GM18861 (cell line): ENCODE measurements around the gene CCM2L.

Experiments used
- ATAC-seq: cut with Tn5 transposase; IDR thresholded peaks from one replicate; pipeline ENCODE4 v1.9.1; 2021; ENCODE audit not compliant: unreplicated experiment

The CCM2L gene

GRCh38 chr20:32010101-32010500 lies at the start of gene CCM2L:
TSS of gene CCM2L (plus strand) at chr20:32010438. CDS start at chr20:32010455, 17 bp downstream.
- ATAC-seq = no peak

GRCh38 chr20:31962761-31963160 lies 47.5 kb upstream of the CCM2L start:
- no peak for ATAC-seq

- no peak for ATAC-seq
Measured at GRCh38 chr20:31963889-31964288, 46.3 kb upstream of the CCM2L start.

GRCh38 chr20:31966991-31967655 lies 43.1 kb upstream of the CCM2L start:
- no peak for ATAC-seq

- no peak for ATAC-seq
Measured at GRCh38 chr20:31967830-31968249, 42.4 kb upstream of the CCM2L start, which contains the start of gene XKR7. TSS of gene XKR7 (plus strand) at chr20:31968151. CDS start at chr20:31968176, 25 bp downstream.

GRCh38 chr20:31968291-31969126 lies 41.7 kb upstream of the CCM2L start:
- ATAC-seq = no peak

GRCh38 chr20:31969991-31970390 lies 40.2 kb upstream of the CCM2L start:
- ATAC-seq = no peak

- ATAC-seq = no peak
Measured at GRCh38 chr20:31972471-31973021, 37.7 kb upstream of the CCM2L start.

- ATAC-seq = no peak
Measured at GRCh38 chr20:31974296-31974695, 35.9 kb upstream of the CCM2L start.

GRCh38 chr20:31974951-31975487 lies 35.2 kb upstream of the CCM2L start:
- no peak for ATAC-seq

- no peak for ATAC-seq
Measured at GRCh38 chr20:31975874-31976273, 34.4 kb upstream of the CCM2L start.

- ATAC-seq = no peak
Measured at GRCh38 chr20:31977080-31977479, 33.2 kb upstream of the CCM2L start.

GRCh38 chr20:31979713-31980426 lies 30.4 kb upstream of the CCM2L start:
- ATAC-seq = no peak

GRCh38 chr20:31981784-31982183 lies 28.5 kb upstream of the CCM2L start:
- ATAC-seq = no peak

- no peak for ATAC-seq
Measured at GRCh38 chr20:31984981-31985471, 25.2 kb upstream of the CCM2L start.

GRCh38 chr20:31987744-31988143 lies 22.5 kb upstream of the CCM2L start:
- ATAC-seq = no peak

- ATAC-seq = no peak
Measured at GRCh38 chr20:31988430-31989015, 21.7 kb upstream of the CCM2L start.

GRCh38 chr20:31989030-31989645 lies 21.1 kb upstream of the CCM2L start:
- ATAC-seq = no peak

GRCh38 chr20:31990641-31991338 lies 19.4 kb upstream of the CCM2L start:
- ATAC-seq = no peak
